ENCODE data around the gene PTPRD.
"Not testable (repeated sequence)": the region's sequence is repeated elsewhere in the genome, so short reads cannot be mapped to it uniquely, and the experiment has no call there.

The PTPRD gene

DNA sequence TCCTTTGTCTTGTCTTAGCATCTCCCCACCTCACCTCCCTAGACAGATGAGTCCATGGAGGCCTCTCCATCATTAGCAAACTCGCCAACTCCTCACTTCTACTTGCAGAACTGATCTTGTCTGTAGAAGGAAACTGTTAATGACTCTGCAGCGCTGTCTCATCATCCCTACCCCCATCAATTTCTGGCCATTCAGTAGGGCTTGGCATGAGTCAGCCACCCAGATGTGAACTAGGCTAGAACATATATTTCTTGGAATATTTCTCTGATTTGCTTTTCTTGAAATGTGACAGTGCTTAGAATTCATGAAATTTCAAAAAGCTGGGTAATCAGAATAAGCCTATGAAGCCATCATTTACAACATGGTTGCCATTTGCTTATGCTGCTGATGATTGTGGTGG, 1688.2 kb downstream of the PTPRD start:
- Histone ChIP-seq H3K79me1 (ENCODE audit: low read length) (no peaks in the 10 kb centered on the region), H4K8ac (ENCODE audit: low read depth, low read length) (no peak overlapping the region), H2BK12ac (ENCODE audit: low read length) (no peak overlapping the region), H3K18ac (ENCODE audit: low read length) (no peak overlapping the region), H3K14ac (ENCODE audit: low read length) (no peak overlapping the region), H2AFZ (ENCODE audit: insufficient read depth, low read length, poor library complexity) (no peak overlapping the region), H3K23ac (ENCODE audit: low read length) (no peak overlapping the region), H2BK5ac (ENCODE audit: low read depth, low read length, poor library complexity) (no peak overlapping the region), H2AK5ac (ENCODE audit: low read length) (no peak overlapping the region), H4K91ac (ENCODE audit: low read depth, low read length) (no peak overlapping the region), H3K4me3 (ENCODE audit: low read depth, low read length) (no peak overlapping the region), H3K27me3 (ENCODE audit: insufficient read depth, low read length) (no peaks in the 10 kb centered on the region), H3K27ac (ENCODE audit: low read depth, low read length) (no peak overlapping the region), H3K9me3 (ENCODE audit: insufficient read depth, low read depth, low read length) (no peaks in the 10 kb centered on the region), H4K12ac (ENCODE audit: low read depth, low read length) (no peak overlapping the region), H3K79me2 (ENCODE audit: control insufficient read depth, insufficient read depth, low read length, poor library complexity) (no peaks in the 10 kb centered on the region), H3K9ac (ENCODE audit: low read length) (no peak overlapping the region), H3K4me1 (ENCODE audit: control insufficient read depth in 1 of 2, insufficient read depth in 2 of 2, low read length in 2 of 2) (no peaks in the 10 kb centered on the region), H3K4ac (ENCODE audit: low read depth, low read length) (no peak overlapping the region), H3K4me2 (ENCODE audit: low read length) (no peak overlapping the region), H3K36me3 (ENCODE audit: control insufficient read depth in 1 of 2, insufficient read depth in 2 of 2, low read length in 2 of 2) (no peaks in the 10 kb centered on the region), H2BK120ac (ENCODE audit: insufficient read depth, low read length, poor library complexity) (no peak overlapping the region)
- no CpG with 5 or more reads among the region's 2 CpGs for WGBS (ENCODE audit: extremely low coverage, insufficient coverage, insufficient read length)
- DNase-seq: peak in 1 of 2 donors; percentile 1

- not testable (repeated sequence) for H3K4me2 ChIP-seq (ENCODE audit: low read length)
- WGBS (ENCODE audit: extremely low coverage, insufficient coverage, insufficient read length): no CpG with 5 or more reads among the region's 19 CpGs
Measured at GRCh38 chr9:8920478-8921183, 1692.2 kb downstream of the PTPRD start.

DNA sequence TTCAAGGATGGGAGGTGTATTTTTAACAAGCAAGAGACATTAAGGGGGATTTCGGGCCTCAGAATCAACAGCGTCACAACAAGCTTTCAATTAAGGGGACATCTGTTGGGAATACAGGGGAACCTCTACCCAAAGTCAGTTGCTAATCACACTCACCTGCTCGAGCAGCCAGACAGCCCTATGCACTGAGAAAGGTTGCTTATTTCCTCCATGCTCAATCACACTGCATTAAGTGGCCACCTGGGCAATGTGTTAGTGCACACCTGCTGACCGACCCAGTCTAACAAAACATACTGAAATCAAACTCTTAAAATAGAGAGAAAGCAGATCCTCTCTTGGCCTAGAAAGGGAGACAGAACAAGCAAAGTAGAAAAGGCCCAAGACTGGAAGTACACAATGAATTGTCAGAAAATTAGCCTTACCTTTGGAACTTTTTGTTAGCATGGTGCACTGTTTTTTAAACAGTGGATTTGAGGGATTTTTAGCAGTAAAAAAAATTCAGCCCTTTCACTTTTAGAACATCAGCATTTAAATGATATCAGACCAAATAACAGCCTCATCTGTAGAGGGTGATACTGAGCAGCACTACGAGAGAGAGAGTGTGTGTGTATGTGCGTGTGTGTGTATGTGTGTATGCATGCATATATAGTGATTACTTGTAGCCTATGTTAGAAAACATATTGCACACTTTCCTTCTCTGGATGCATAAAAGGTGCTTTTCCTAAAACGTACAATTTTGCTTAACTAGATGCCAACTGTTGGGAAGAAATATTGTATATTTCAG, 1694.7 kb downstream of the PTPRD start:
- Histone ChIP-seq H4K12ac (ENCODE audit: low read depth, low read length) (no peak overlapping the region), H3K27ac (ENCODE audit: low read depth, low read length) (no peak overlapping the region), H3K23ac (ENCODE audit: low read length) (no peak overlapping the region), H3K14ac (ENCODE audit: low read length) (no peak overlapping the region), H3K9ac (ENCODE audit: low read length) (no peak overlapping the region), H3K9me3 (ENCODE audit: insufficient read depth, low read depth, low read length) (no peaks in the 10 kb centered on the region), H3K4ac (ENCODE audit: low read depth, low read length) (no peak overlapping the region), H3K4me2 (ENCODE audit: low read length) (no peak overlapping the region), H3K79me1 (ENCODE audit: low read length) (no peaks in the 10 kb centered on the region), H2BK12ac (ENCODE audit: low read length) (no peak overlapping the region), H3K27me3 (ENCODE audit: insufficient read depth, low read length) (no peaks in the 10 kb centered on the region), H2AK5ac (ENCODE audit: low read length) (no peak overlapping the region), H3K4me1 (ENCODE audit: control insufficient read depth in 1 of 2, insufficient read depth in 2 of 2, low read length in 2 of 2) (no peaks in the 10 kb centered on the region), H2BK120ac (ENCODE audit: insufficient read depth, low read length, poor library complexity) (no peak overlapping the region), H2AFZ (ENCODE audit: insufficient read depth, low read length, poor library complexity) (no peak overlapping the region), H3K18ac (ENCODE audit: low read length) (no peak overlapping the region), H4K91ac (ENCODE audit: low read depth, low read length) (no peak overlapping the region), H3K36me3 (ENCODE audit: control insufficient read depth in 1 of 2, insufficient read depth in 2 of 2, low read length in 2 of 2) (no peaks in the 10 kb centered on the region), H4K8ac (ENCODE audit: low read depth, low read length) (no peak overlapping the region), H3K4me3 (ENCODE audit: low read depth, low read length) (no peak overlapping the region), H2BK5ac (ENCODE audit: low read depth, low read length, poor library complexity) (no peak overlapping the region), H3K79me2 (ENCODE audit: control insufficient read depth, insufficient read depth, low read length, poor library complexity) (no peaks in the 10 kb centered on the region)
- no peak for DNase-seq
- no CpG with 5 or more reads among the region's 7 CpGs for WGBS (ENCODE audit: extremely low coverage, insufficient coverage, insufficient read length)

More at GRCh38 chr9:8920478-8921183, 1692.2 kb downstream of the PTPRD start:
- not testable (repeated sequence) for H2BK5ac ChIP-seq (ENCODE audit: low read depth, low read length, poor library complexity); H3K4me1 ChIP-seq (ENCODE audit: control insufficient read depth in 1 of 2, insufficient read depth in 2 of 2, low read length in 2 of 2); H3K27me3 ChIP-seq (ENCODE audit: insufficient read depth, low read length); H2AK5ac ChIP-seq (ENCODE audit: low read length); H3K14ac ChIP-seq (ENCODE audit: low read length); H3K4ac ChIP-seq (ENCODE audit: low read depth, low read length); H4K12ac ChIP-seq (ENCODE audit: low read depth, low read length); H3K9me3 ChIP-seq (ENCODE audit: insufficient read depth, low read depth, low read length); H3K36me3 ChIP-seq (ENCODE audit: control insufficient read depth in 1 of 2, insufficient read depth in 2 of 2, low read length in 2 of 2); H2BK12ac ChIP-seq (ENCODE audit: low read length); H3K4me3 ChIP-seq (ENCODE audit: low read depth, low read length); H2AFZ ChIP-seq (ENCODE audit: insufficient read depth, low read length, poor library complexity); H3K79me1 ChIP-seq (ENCODE audit: low read length); H4K8ac ChIP-seq (ENCODE audit: low read depth, low read length); DNase-seq; H3K9ac ChIP-seq (ENCODE audit: low read length); H3K23ac ChIP-seq (ENCODE audit: low read length); H3K79me2 ChIP-seq (ENCODE audit: control insufficient read depth, insufficient read depth, low read length, poor library complexity); H4K91ac ChIP-seq (ENCODE audit: low read depth, low read length); H3K27ac ChIP-seq (ENCODE audit: low read depth, low read length); H3K18ac ChIP-seq (ENCODE audit: low read length); H2BK120ac ChIP-seq (ENCODE audit: insufficient read depth, low read length, poor library complexity)

GRCh38 chr9:8916771-8917170, 1696.0 kb downstream of the PTPRD start:
- no CpG with 5 or more reads among the region's 2 CpGs for WGBS (ENCODE audit: extremely low coverage, insufficient coverage, insufficient read length)
- no peak overlapping the region for H4K8ac ChIP-seq (ENCODE audit: low read depth, low read length)
- DNase-seq: no peak
- H3K23ac ChIP-seq (ENCODE audit: low read length): no peak overlapping the region
- no peaks in the 10 kb centered on the region for H3K9me3 ChIP-seq (ENCODE audit: insufficient read depth, low read depth, low read length)
- no peak overlapping the region for H3K4ac ChIP-seq (ENCODE audit: low read depth, low read length)
- no peak overlapping the region for H2BK12ac ChIP-seq (ENCODE audit: low read length)
- no peak overlapping the region for H2BK120ac ChIP-seq (ENCODE audit: insufficient read depth, low read length, poor library complexity)
- no peak overlapping the region for H2AFZ ChIP-seq (ENCODE audit: insufficient read depth, low read length, poor library complexity)
- no peak overlapping the region for H2AK5ac ChIP-seq (ENCODE audit: low read length)
- no peak overlapping the region for H3K18ac ChIP-seq (ENCODE audit: low read length)
- no peak overlapping the region for H4K12ac ChIP-seq (ENCODE audit: low read depth, low read length)
- no peak overlapping the region for H3K4me2 ChIP-seq (ENCODE audit: low read length)
- no peak overlapping the region for H3K27ac ChIP-seq (ENCODE audit: low read depth, low read length)
- no peak overlapping the region for H3K4me3 ChIP-seq (ENCODE audit: low read depth, low read length)
- no peak overlapping the region for H4K91ac ChIP-seq (ENCODE audit: low read depth, low read length)
- H3K79me2 ChIP-seq (ENCODE audit: control insufficient read depth, insufficient read depth, low read length, poor library complexity): no peaks in the 10 kb centered on the region
- no peaks in the 10 kb centered on the region for H3K27me3 ChIP-seq (ENCODE audit: insufficient read depth, low read length)
- no peaks in the 10 kb centered on the region for H3K4me1 ChIP-seq (ENCODE audit: control insufficient read depth in 1 of 2, insufficient read depth in 2 of 2, low read length in 2 of 2)
- H2BK5ac ChIP-seq (ENCODE audit: low read depth, low read length, poor library complexity): no peak overlapping the region
- H3K79me1 ChIP-seq (ENCODE audit: low read length): no peaks in the 10 kb centered on the region
- H3K36me3 ChIP-seq (ENCODE audit: control insufficient read depth in 1 of 2, insufficient read depth in 2 of 2, low read length in 2 of 2): no peaks in the 10 kb centered on the region
- H3K14ac ChIP-seq (ENCODE audit: low read length): no peak overlapping the region
- H3K9ac ChIP-seq (ENCODE audit: low read length): no peak overlapping the region
